Measurements from ENCODE around the gene EPB41L4B.

Gene EPB41L4B

GRCh38 chr9:109166171-109166770 is 154.6 kb downstream of the EPB41L4B start:
- Histone ChIP-seq H3K9me3 (ENCODE audit: control insufficient read depth, low read length) (peaks cover 11% of the 10 kb centered on the region), H4K8ac (ENCODE audit: low read length) (no peak overlapping the region), H3K23ac (ENCODE audit: low read length in 2 of 2) (no peak overlapping the region), H4K91ac (ENCODE audit: low read length) (no peak overlapping the region), H2AK5ac (ENCODE audit: low read length, severe bottlenecking) (no peak overlapping the region), H2BK120ac (ENCODE audit: low read depth, low read length) (no peak overlapping the region), H3K9ac (ENCODE audit: low read length) (no peak overlapping the region), H3K4ac (ENCODE audit: low read depth in 1 of 2, low read length in 2 of 2) (no peak overlapping the region), H2BK12ac (ENCODE audit: low read length in 2 of 2) (no peak overlapping the region), H3K4me3 (ENCODE audit: insufficient read depth in 1 of 2, low read depth in 1 of 2, low read length in 2 of 2) (no peak overlapping the region), H3K14ac (ENCODE audit: low read length in 2 of 2) (no peak overlapping the region), H3K36me3 (ENCODE audit: control insufficient read depth in 1 of 2, insufficient read depth in 2 of 2, low read depth in 1 of 2, low read length in 2 of 2) (no peaks in the 10 kb centered on the region), H2BK15ac (ENCODE audit: low read depth, poor library complexity, severe bottlenecking) (no peak overlapping the region), H3K79me1 (replicated peaks; ENCODE audit: low read length, poor library complexity, severe bottlenecking) (no peaks in the 10 kb centered on the region), H2AFZ (ENCODE audit: low read depth, low read length) (no peak overlapping the region), H3K27me3 (ENCODE audit: control insufficient read depth in 1 of 2, insufficient read depth in 1 of 2, low read length in 2 of 2) (peaks cover 32 to 64% of the 10 kb centered on the region in 2 experiments), H3K4me2 (ENCODE audit: low read length, poor library complexity, severe bottlenecking) (no peak overlapping the region), H3K4me1 (ENCODE audit: control insufficient read depth, insufficient read depth, low read depth, low read length) (peaks cover 3% of the 10 kb centered on the region), H2BK5ac (ENCODE audit: low read depth, low read length, poor library complexity, severe bottlenecking) (no peak overlapping the region), H3K18ac (ENCODE audit: low read depth in 1 of 2, low read length in 2 of 2) (no peak overlapping the region), H3K27ac (ENCODE audit: low read length, poor library complexity, severe bottlenecking) (no peak overlapping the region)
- DNase-seq = no peak
- 70% methylated on average over 16 of the region's 16 CpGs for WGBS

GRCh38 chr9:109164042-109164441 is 156.8 kb downstream of the EPB41L4B start:
- no peak overlapping the region for H2BK5ac ChIP-seq (ENCODE audit: low read depth, low read length, poor library complexity, severe bottlenecking)
- H4K91ac ChIP-seq (ENCODE audit: low read length) = no peak overlapping the region
- WGBS = 83% methylated on average over 4 of the region's 5 CpGs
- no peak overlapping the region for H4K8ac ChIP-seq (ENCODE audit: low read length)
- no peak for DNase-seq
- no peak overlapping the region for H2BK15ac ChIP-seq (ENCODE audit: low read depth, poor library complexity, severe bottlenecking)
- H3K79me1 ChIP-seq (replicated peaks; ENCODE audit: low read length, poor library complexity, severe bottlenecking) = no peaks in the 10 kb centered on the region
- H3K4me2 ChIP-seq (ENCODE audit: low read length, poor library complexity, severe bottlenecking) = no peak overlapping the region
- H2AFZ ChIP-seq (ENCODE audit: low read depth, low read length) = no peak overlapping the region
- H3K4me1 ChIP-seq (ENCODE audit: control insufficient read depth, insufficient read depth, low read depth, low read length) = peaks cover 3% of the 10 kb centered on the region
- peaks cover 32 to 65% of the 10 kb centered on the region in 2 experiments for H3K27me3 ChIP-seq (ENCODE audit: control insufficient read depth in 1 of 2, insufficient read depth in 1 of 2, low read length in 2 of 2)
- H2BK12ac ChIP-seq (ENCODE audit: low read length in 2 of 2) = no peak overlapping the region
- H3K36me3 ChIP-seq (ENCODE audit: control insufficient read depth in 1 of 2, insufficient read depth in 2 of 2, low read depth in 1 of 2, low read length in 2 of 2) = no peaks in the 10 kb centered on the region
- no peak overlapping the region for H3K4me3 ChIP-seq (ENCODE audit: insufficient read depth in 1 of 2, low read depth in 1 of 2, low read length in 2 of 2)
- H2BK120ac ChIP-seq (ENCODE audit: low read depth, low read length) = no peak overlapping the region
- H3K14ac ChIP-seq (ENCODE audit: low read length in 2 of 2) = no peak overlapping the region
- H3K27ac ChIP-seq (ENCODE audit: low read length, poor library complexity, severe bottlenecking) = no peak overlapping the region
- H3K9ac ChIP-seq (ENCODE audit: low read length) = no peak overlapping the region
- no peak overlapping the region for H2AK5ac ChIP-seq (ENCODE audit: low read length, severe bottlenecking)
- H3K4ac ChIP-seq (ENCODE audit: low read depth in 1 of 2, low read length in 2 of 2) = no peak overlapping the region
- peaks cover 11% of the 10 kb centered on the region for H3K9me3 ChIP-seq (ENCODE audit: control insufficient read depth, low read length)
- H3K18ac ChIP-seq (ENCODE audit: low read depth in 1 of 2, low read length in 2 of 2) = no peak overlapping the region
- H3K23ac ChIP-seq (ENCODE audit: low read length in 2 of 2) = no peak overlapping the region

- DNase-seq = no peak
- H4K91ac ChIP-seq (ENCODE audit: low read length) = no peak overlapping the region
These were observed 157.7 kb downstream of the EPB41L4B start for GRCh38 chr9:109163194-109163593.

GRCh38 chr9:109162677-109163076 is 158.2 kb downstream of the EPB41L4B start:
- no peak overlapping the region for H2BK12ac ChIP-seq (ENCODE audit: low read length in 2 of 2)
- H3K27ac ChIP-seq (ENCODE audit: low read length, poor library complexity, severe bottlenecking) = no peak overlapping the region
- no peak overlapping the region for H3K23ac ChIP-seq (ENCODE audit: low read length in 2 of 2)
- H3K4me1 ChIP-seq (ENCODE audit: control insufficient read depth, insufficient read depth, low read depth, low read length) = peaks cover 3% of the 10 kb centered on the region
- no peak overlapping the region for H3K9ac ChIP-seq (ENCODE audit: low read length)
- no peak overlapping the region for H2BK5ac ChIP-seq (ENCODE audit: low read depth, low read length, poor library complexity, severe bottlenecking)
- H3K14ac ChIP-seq (ENCODE audit: low read length in 2 of 2) = no peak overlapping the region
- no peak overlapping the region for H2BK120ac ChIP-seq (ENCODE audit: low read depth, low read length)
- no peak overlapping the region for H2AK5ac ChIP-seq (ENCODE audit: low read length, severe bottlenecking)
- peaks cover 25 to 59% of the 10 kb centered on the region in 2 experiments for H3K27me3 ChIP-seq (ENCODE audit: control insufficient read depth in 1 of 2, insufficient read depth in 1 of 2, low read length in 2 of 2)
- DNase-seq = no peak
- H2AFZ ChIP-seq (ENCODE audit: low read depth, low read length) = no peak overlapping the region
- no peak overlapping the region for H4K91ac ChIP-seq (ENCODE audit: low read length)
- no peaks in the 10 kb centered on the region for H3K36me3 ChIP-seq (ENCODE audit: control insufficient read depth in 1 of 2, insufficient read depth in 2 of 2, low read depth in 1 of 2, low read length in 2 of 2)
- H3K79me1 ChIP-seq (replicated peaks; ENCODE audit: low read length, poor library complexity, severe bottlenecking) = no peaks in the 10 kb centered on the region
- WGBS = 92% methylated on average over 3 of the region's 3 CpGs
- no peak overlapping the region for H3K4me2 ChIP-seq (ENCODE audit: low read length, poor library complexity, severe bottlenecking)
- H2BK15ac ChIP-seq (ENCODE audit: low read depth, poor library complexity, severe bottlenecking) = no peak overlapping the region
- no peak overlapping the region for H3K4me3 ChIP-seq (ENCODE audit: insufficient read depth in 1 of 2, low read depth in 1 of 2, low read length in 2 of 2)
- H4K8ac ChIP-seq (ENCODE audit: low read length) = no peak overlapping the region
- no peak overlapping the region for H3K4ac ChIP-seq (ENCODE audit: low read depth in 1 of 2, low read length in 2 of 2)
- no peak overlapping the region for H3K18ac ChIP-seq (ENCODE audit: low read depth in 1 of 2, low read length in 2 of 2)
- peaks cover 11% of the 10 kb centered on the region for H3K9me3 ChIP-seq (ENCODE audit: control insufficient read depth, low read length)

More at GRCh38 chr9:109163194-109163593, 157.7 kb downstream of the EPB41L4B start:
- peaks cover 30 to 62% of the 10 kb centered on the region in 2 experiments for H3K27me3 ChIP-seq (ENCODE audit: control insufficient read depth in 1 of 2, insufficient read depth in 1 of 2, low read length in 2 of 2)
- peaks cover 3% of the 10 kb centered on the region for H3K4me1 ChIP-seq (ENCODE audit: control insufficient read depth, insufficient read depth, low read depth, low read length)
- no peak overlapping the region for H3K27ac ChIP-seq (ENCODE audit: low read length, poor library complexity, severe bottlenecking)
- no peak overlapping the region for H2BK15ac ChIP-seq (ENCODE audit: low read depth, poor library complexity, severe bottlenecking)
- H3K79me1 ChIP-seq (replicated peaks; ENCODE audit: low read length, poor library complexity, severe bottlenecking) = no peaks in the 10 kb centered on the region
- no peaks in the 10 kb centered on the region for H3K36me3 ChIP-seq (ENCODE audit: control insufficient read depth in 1 of 2, insufficient read depth in 2 of 2, low read depth in 1 of 2, low read length in 2 of 2)
- no peak overlapping the region for H3K4me3 ChIP-seq (ENCODE audit: insufficient read depth in 1 of 2, low read depth in 1 of 2, low read length in 2 of 2)
- H2BK120ac ChIP-seq (ENCODE audit: low read depth, low read length) = no peak overlapping the region
- no peak overlapping the region for H2AFZ ChIP-seq (ENCODE audit: low read depth, low read length)
- no peak overlapping the region for H2BK5ac ChIP-seq (ENCODE audit: low read depth, low read length, poor library complexity, severe bottlenecking)
- no peak overlapping the region for H4K8ac ChIP-seq (ENCODE audit: low read length)
- no peak overlapping the region for H2AK5ac ChIP-seq (ENCODE audit: low read length, severe bottlenecking)
- H3K9ac ChIP-seq (ENCODE audit: low read length) = no peak overlapping the region
- H3K4ac ChIP-seq (ENCODE audit: low read depth in 1 of 2, low read length in 2 of 2) = no peak overlapping the region
- H3K9me3 ChIP-seq (ENCODE audit: control insufficient read depth, low read length) = peaks cover 11% of the 10 kb centered on the region
- H3K18ac ChIP-seq (ENCODE audit: low read depth in 1 of 2, low read length in 2 of 2) = no peak overlapping the region
- no peak overlapping the region for H2BK12ac ChIP-seq (ENCODE audit: low read length in 2 of 2)
- no peak overlapping the region for H3K14ac ChIP-seq (ENCODE audit: low read length in 2 of 2)
- H3K4me2 ChIP-seq (ENCODE audit: low read length, poor library complexity, severe bottlenecking) = no peak overlapping the region
- WGBS = 86% methylated on average over 1 of the region's 1 CpG
- H3K23ac ChIP-seq (ENCODE audit: low read length in 2 of 2) = no peak overlapping the region

Measured in mesenchymal stem cell (in vitro differentiated cells and primary cell).